Esophagus squamous epithelium (tissue), 4 donors: ENCODE measurements around the gene LCN10.

Source experiments
- POLR2A ChIP-seq, 4 donors: fragments of 450-650 bp; IDR thresholded peaks; one replicate each; pipeline ENCODE4 v1.6.1; 2017; ENCODE audit warnings: antibody characterized with exemption in 4 of 4, mild to moderate bottlenecking in 4 of 4, moderate library complexity in 3 of 4
- TF ChIP-seq, protein P1 (sequence below), 6 experiments: fragments of 450-650 bp in 4 of 6; fragments of 200-600 bp in 2 of 6; sonication (generic) in 2 of 6; IDR thresholded peaks; one replicate each; pipeline ENCODE4 v1.5.1; 2016 to 2019; ENCODE audit warnings: antibody characterized with exemption in 6 of 6, mild to moderate bottlenecking in 4 of 6, moderate library complexity in 4 of 6

DNA sequence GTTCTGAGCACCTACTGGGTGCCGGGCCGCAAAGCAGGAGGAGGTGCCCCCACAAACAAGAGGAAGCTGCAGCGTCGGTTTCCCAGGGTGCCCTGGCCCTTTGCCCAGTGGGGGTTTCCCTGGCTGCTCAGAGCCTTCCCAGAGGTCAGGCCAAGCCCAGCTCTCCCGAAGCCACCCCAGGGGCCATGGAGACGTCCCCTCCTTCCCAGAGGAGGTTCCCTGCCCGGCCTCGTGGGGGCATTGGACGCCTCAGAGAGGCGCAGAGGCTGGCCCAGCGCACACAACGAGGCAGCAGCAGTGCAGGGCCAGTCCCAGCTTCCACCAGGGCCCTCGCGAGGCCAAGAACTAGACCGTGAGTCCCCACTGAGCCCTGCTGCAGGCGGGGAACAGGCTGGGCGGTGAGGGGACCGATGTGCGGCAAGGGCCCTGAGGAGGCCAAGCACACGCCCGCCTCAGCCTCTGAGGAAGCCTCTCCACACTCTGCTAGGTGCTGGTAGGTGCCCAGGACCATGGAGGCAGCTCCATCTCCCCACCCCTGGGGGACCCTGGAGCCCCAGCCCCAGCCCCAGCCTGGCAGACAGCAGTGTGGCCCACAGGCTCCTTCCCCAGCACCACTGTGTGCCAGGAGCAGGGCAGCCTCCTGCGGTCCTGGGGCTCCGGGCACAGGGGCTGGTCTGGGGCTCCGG, 23.4 kb downstream of the LCN10 start:
- TF ChIP-seq, protein P1, sequence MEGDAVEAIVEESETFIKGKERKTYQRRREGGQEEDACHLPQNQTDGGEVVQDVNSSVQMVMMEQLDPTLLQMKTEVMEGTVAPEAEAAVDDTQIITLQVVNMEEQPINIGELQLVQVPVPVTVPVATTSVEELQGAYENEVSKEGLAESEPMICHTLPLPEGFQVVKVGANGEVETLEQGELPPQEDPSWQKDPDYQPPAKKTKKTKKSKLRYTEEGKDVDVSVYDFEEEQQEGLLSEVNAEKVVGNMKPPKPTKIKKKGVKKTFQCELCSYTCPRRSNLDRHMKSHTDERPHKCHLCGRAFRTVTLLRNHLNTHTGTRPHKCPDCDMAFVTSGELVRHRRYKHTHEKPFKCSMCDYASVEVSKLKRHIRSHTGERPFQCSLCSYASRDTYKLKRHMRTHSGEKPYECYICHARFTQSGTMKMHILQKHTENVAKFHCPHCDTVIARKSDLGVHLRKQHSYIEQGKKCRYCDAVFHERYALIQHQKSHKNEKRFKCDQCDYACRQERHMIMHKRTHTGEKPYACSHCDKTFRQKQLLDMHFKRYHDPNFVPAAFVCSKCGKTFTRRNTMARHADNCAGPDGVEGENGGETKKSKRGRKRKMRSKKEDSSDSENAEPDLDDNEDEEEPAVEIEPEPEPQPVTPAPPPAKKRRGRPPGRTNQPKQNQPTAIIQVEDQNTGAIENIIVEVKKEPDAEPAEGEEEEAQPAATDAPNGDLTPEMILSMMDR (IDR thresholded peaks at IDR 0.05): peak in 1 of 6 experiments; percentile 3
- TF ChIP-seq POLR2A (IDR thresholded peaks at IDR 0.05): no peak
